C4-2B (cell line): ENCODE data around the gene RRAGC.
"Not testable (repeated sequence)": the region's sequence is repeated elsewhere in the genome, so short reads cannot be mapped to it uniquely, and the experiment has no call there.

Source experiments
- CTCF ChIP-seq: fragments of 450-650 bp; conservative IDR thresholded peaks from 2 replicates; pipeline ENCODE4 v1.5.1; 2017; ENCODE audit warnings: mild to moderate bottlenecking
- ZFX ChIP-seq: fragments of 450-650 bp; IDR thresholded peaks from 2 replicates; pipeline ENCODE4 v1.6.1; 2017

GRCh38 chr1:38845088-38845487 is 14.5 kb downstream of the RRAGC start:
- TF ChIP-seq CTCF, ZFX: not testable (repeated sequence)
